Measurements from ENCODE around the gene AMPD1. TPM values are rescaled to one million over a fixed set of nuclear protein-coding genes. Genes with fewer than 3 reads are reported as not detected.
A peak's percentile ranks its signal among the peaks of the same experiment; 100 is the strongest.

The AMPD1 gene
- total and polyA plus RNA-seq, 2 of the 13 experiments (the other 11 are each of a cell fraction or from before 2014, with no cell fraction given), result not detected

DNA sequence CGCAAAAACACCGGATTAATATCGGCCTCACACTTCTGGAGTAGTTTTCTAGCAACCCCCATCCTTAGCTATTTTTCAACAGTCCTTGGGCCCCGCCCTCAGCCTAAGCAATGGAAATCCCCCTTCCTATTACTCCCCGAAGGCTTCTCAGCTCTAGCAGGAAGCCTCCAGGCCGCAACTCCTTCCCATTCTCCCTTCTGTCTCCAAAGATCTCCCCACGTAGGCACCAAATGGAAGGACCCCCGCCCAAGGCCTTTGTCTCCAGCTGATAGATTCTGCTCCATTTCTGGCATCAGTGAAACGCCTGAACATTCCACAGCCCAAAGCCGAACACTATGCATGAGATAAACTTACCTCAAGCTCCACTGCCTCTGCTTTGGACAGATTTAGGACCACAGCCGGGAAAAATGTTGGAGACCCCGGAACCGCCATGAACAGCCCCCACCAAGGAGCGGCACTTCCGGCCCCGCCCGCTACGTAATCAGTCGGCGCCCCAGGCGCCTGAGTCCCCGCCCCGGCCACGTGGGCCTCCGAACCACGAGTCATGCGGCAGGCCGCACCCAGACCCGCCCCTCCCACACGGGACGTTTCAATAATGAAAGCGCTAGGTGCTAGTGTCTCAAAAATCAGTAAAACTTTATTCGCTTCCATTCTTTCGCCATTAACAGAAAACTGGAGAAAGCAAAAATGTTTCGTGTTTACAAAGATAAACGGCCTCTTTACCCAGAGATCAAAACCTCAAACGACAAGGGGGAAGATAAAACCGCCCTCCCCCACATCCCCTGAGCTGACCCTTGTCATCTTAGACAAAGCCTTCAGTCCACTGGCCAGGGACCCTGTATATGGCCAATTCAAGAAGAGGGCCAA, 21.2 kb upstream of the AMPD1 start, which contains the start of gene NRAS (continued):
- TF ChIP-seq, protein P1, sequence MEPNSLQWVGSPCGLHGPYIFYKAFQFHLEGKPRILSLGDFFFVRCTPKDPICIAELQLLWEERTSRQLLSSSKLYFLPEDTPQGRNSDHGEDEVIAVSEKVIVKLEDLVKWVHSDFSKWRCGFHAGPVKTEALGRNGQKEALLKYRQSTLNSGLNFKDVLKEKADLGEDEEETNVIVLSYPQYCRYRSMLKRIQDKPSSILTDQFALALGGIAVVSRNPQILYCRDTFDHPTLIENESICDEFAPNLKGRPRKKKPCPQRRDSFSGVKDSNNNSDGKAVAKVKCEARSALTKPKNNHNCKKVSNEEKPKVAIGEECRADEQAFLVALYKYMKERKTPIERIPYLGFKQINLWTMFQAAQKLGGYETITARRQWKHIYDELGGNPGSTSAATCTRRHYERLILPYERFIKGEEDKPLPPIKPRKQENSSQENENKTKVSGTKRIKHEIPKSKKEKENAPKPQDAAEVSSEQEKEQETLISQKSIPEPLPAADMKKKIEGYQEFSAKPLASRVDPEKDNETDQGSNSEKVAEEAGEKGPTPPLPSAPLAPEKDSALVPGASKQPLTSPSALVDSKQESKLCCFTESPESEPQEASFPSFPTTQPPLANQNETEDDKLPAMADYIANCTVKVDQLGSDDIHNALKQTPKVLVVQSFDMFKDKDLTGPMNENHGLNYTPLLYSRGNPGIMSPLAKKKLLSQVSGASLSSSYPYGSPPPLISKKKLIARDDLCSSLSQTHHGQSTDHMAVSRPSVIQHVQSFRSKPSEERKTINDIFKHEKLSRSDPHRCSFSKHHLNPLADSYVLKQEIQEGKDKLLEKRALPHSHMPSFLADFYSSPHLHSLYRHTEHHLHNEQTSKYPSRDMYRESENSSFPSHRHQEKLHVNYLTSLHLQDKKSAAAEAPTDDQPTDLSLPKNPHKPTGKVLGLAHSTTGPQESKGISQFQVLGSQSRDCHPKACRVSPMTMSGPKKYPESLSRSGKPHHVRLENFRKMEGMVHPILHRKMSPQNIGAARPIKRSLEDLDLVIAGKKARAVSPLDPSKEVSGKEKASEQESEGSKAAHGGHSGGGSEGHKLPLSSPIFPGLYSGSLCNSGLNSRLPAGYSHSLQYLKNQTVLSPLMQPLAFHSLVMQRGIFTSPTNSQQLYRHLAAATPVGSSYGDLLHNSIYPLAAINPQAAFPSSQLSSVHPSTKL (CRISPR knock-in tag; IDR thresholded peaks at IDR 0.05), result peak; percentile 67
- TF ChIP-seq IRF2 (CRISPR knock-in tag; IDR thresholded peaks at IDR 0.05), result peak; percentile 86
- TF ChIP-seq ZFX (CRISPR knock-in tag; IDR thresholded peaks at IDR 0.05; ENCODE audit: low read depth), result peak; percentile 89
- TF ChIP-seq U2AF2 (IDR thresholded peaks at IDR 0.05; ENCODE audit: low read depth, low read length), result 0 out of 2 replicates have a peak, but pooled peaks have one; percentile 37
- TF ChIP-seq ZNF776 (CRISPR knock-in tag; IDR thresholded peaks at IDR 0.05), result peak; percentile 33; the same call in 1 of the 2 replicates
- TF ChIP-seq SIX1 (CRISPR knock-in tag; IDR thresholded peaks at IDR 0.05; ENCODE audit: borderline replicate concordance), result 0 out of 2 replicates have a peak, but pooled peaks have one; percentile 11
- TF ChIP-seq, protein P2, sequence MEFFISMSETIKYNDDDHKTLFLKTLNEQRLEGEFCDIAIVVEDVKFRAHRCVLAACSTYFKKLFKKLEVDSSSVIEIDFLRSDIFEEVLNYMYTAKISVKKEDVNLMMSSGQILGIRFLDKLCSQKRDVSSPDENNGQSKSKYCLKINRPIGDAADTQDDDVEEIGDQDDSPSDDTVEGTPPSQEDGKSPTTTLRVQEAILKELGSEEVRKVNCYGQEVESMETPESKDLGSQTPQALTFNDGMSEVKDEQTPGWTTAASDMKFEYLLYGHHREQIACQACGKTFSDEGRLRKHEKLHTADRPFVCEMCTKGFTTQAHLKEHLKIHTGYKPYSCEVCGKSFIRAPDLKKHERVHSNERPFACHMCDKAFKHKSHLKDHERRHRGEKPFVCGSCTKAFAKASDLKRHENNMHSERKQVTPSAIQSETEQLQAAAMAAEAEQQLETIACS (CRISPR knock-in tag; IDR thresholded peaks at IDR 0.05), result no peak
- no peak for TF ChIP-seq SATB2 (CRISPR knock-in tag; IDR thresholded peaks at IDR 0.05)
- peak; percentile 60; the same call in 1 of the 2 replicates for TF ChIP-seq GATAD2A (CRISPR knock-in tag; IDR thresholded peaks at IDR 0.05)
- 0 out of 2 replicates have a peak, but pooled peaks have one; percentile 12 for TF ChIP-seq HHEX (CRISPR knock-in tag; IDR thresholded peaks at IDR 0.05)
- TF ChIP-seq ZKSCAN8 (CRISPR knock-in tag; IDR thresholded peaks at IDR 0.05; ENCODE audit: borderline replicate concordance), result 0 out of 2 replicates have a peak, but pooled peaks have one; percentile 39
- TF ChIP-seq STAG1 (CRISPR knock-in tag; IDR thresholded peaks at IDR 0.05), result 0 out of 2 replicates have a peak, but pooled peaks have one; percentile 4
- no peak for TF ChIP-seq ZNF335 (CRISPR knock-in tag; IDR thresholded peaks at IDR 0.05)
- TF ChIP-seq, protein P3, sequence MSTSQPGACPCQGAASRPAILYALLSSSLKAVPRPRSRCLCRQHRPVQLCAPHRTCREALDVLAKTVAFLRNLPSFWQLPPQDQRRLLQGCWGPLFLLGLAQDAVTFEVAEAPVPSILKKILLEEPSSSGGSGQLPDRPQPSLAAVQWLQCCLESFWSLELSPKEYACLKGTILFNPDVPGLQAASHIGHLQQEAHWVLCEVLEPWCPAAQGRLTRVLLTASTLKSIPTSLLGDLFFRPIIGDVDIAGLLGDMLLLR (CRISPR knock-in tag; IDR thresholded peaks at IDR 0.05), result peak; percentile 64
- peak; percentile 79 for TF ChIP-seq ASH2L (IDR thresholded peaks at IDR 0.05; ENCODE audit: insufficient read length, low read depth, low read length)
- TF ChIP-seq ERF (CRISPR knock-in tag; IDR thresholded peaks at IDR 0.05), result peak; percentile 70; the same call in 1 of the 2 replicates
- peak; percentile 39; the same call in 1 of the 2 replicates for TF ChIP-seq ZC3H13 (CRISPR knock-in tag; IDR thresholded peaks at IDR 0.05)
- TF ChIP-seq, protein P4, sequence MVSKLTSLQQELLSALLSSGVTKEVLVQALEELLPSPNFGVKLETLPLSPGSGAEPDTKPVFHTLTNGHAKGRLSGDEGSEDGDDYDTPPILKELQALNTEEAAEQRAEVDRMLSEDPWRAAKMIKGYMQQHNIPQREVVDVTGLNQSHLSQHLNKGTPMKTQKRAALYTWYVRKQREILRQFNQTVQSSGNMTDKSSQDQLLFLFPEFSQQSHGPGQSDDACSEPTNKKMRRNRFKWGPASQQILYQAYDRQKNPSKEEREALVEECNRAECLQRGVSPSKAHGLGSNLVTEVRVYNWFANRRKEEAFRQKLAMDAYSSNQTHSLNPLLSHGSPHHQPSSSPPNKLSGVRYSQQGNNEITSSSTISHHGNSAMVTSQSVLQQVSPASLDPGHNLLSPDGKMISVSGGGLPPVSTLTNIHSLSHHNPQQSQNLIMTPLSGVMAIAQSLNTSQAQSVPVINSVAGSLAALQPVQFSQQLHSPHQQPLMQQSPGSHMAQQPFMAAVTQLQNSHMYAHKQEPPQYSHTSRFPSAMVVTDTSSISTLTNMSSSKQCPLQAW (CRISPR knock-in tag; IDR thresholded peaks at IDR 0.05), result peak; percentile 76
- no peak for TF ChIP-seq TCF7 (IDR thresholded peaks at IDR 0.05; ENCODE audit: low read depth)
- TF ChIP-seq U2AF1 (optimal IDR thresholded peaks at IDR 0.05; ENCODE audit: low read depth, low read length), result no peak
- no peak for TF ChIP-seq IKZF1 (IDR thresholded peaks at IDR 0.05)
- peak; percentile 36; the same call in 1 of the 2 replicates for TF ChIP-seq SOX5 (CRISPR knock-in tag; IDR thresholded peaks at IDR 0.05; ENCODE audit: borderline replicate concordance)
- peak; percentile 91 for TF ChIP-seq KMT2B (CRISPR knock-in tag; IDR thresholded peaks at IDR 0.05)
- no peak for TF ChIP-seq ZNF749 (CRISPR knock-in tag; IDR thresholded peaks at IDR 0.05; ENCODE audit: borderline replicate concordance)
